PFSK-1 (cell line): ENCODE results near the gene ZDHHC1.

ENCODE experiments used
- FOXP2 ChIP-seq: optimal IDR thresholded peaks from 2 replicates; pipeline ENCODE3; 2011; ENCODE audit warnings: borderline replicate concordance, control low read depth, inconsistent platforms; ENCODE audit not compliant: insufficient read depth; ENCODE audit errors: extremely low read length, extremely low read depth
- POLR2AphosphoS5 ChIP-seq: IDR thresholded peaks from 2 replicates; pipeline ENCODE4 v1.6.1; 2012; ENCODE audit warnings: low read depth, mild to moderate bottlenecking, control low read depth, low read length, moderate library complexity
- REST ChIP-seq, 2 experiments: IDR thresholded peaks; 2 replicates each; pipeline versions ENCODE4 v1.6.1 to v1.8.0; 2011 to 2012; ENCODE audit warnings: low read depth in 2 of 2, low read length in 2 of 2, control low read depth in 1 of 2, inconsistent platforms in 1 of 2, mild to moderate bottlenecking in 1 of 2, moderate library complexity in 1 of 2; ENCODE audit not compliant: insufficient read depth in 1 of 2
- SIN3A ChIP-seq: IDR thresholded peaks from 2 replicates; pipeline ENCODE4 v1.6.1; 2012; ENCODE audit warnings: mild to moderate bottlenecking, low read length, moderate library complexity, borderline replicate concordance; ENCODE audit not compliant: insufficient read depth
- TAF1 ChIP-seq: IDR thresholded peaks from 2 replicates; pipeline ENCODE4 v1.6.1; 2012; ENCODE audit warnings: low read length, control low read depth, borderline replicate concordance; ENCODE audit not compliant: insufficient read depth

- no peak for TF ChIP-seq POLR2AphosphoS5
- no peak for TF ChIP-seq REST (IDR thresholded peaks at IDR 0.05; ENCODE audit: insufficient read depth in 1 of 2, low read depth in 2 of 2, low read length in 2 of 2)
- TF ChIP-seq SIN3A: no peak
- TF ChIP-seq TAF1: no peak
- TF ChIP-seq FOXP2: no peak
Observed at GRCh38 chr16:67419502-67419901, 3.2 kb upstream of the ZDHHC1 start.
